ENCODE measurements around the gene SLC66A2.

Gene SLC66A2

GRCh38 chr18:79919089-79919488 is 32.4 kb downstream of the SLC66A2 start:
- DNase-seq (ENCODE audit: low spot score): no peak

- DNase-seq (ENCODE audit: low spot score): no peak
Measured at GRCh38 chr18:79918615-79919011, 32.8 kb downstream of the SLC66A2 start.

DNA sequence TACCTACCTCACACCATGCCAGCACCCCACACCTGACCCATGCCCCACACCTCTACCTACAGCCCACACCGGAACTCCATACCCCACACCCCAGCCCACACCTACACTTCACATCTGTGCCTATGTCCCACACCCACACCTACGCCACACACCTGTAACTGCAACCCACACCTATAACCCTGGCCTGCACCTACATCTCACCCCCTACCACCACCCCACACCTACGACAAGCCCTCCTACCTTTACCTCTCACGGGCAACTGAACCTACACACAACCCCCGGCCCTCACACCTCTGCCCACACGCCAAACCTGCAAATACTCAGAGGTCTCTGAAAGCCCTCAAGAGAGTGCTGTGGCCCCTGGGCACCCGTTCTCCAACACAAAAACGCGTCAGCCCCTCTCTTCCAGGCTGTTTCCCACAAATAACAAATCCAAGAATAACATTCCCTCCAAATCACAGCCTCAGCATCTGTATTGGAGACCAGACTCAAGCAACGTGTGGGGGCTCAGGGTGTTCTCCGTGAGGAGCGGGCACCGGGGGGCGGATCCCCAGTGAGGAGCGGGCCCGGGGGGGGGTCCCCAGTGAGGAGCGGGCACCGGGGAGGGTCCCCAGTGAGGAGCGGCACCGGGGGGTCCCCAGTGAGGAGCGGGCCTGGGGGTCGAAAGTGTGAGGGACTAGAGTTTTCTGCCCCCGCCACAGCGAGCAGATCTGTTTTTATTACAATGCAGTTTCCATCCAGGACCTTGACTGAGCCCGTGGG is 33.4 kb downstream of the SLC66A2 start:
- DNase-seq (ENCODE audit: low spot score): no peak

GRCh38 chr18:79917169-79917852 is 34.1 kb downstream of the SLC66A2 start:
- DNase-seq (ENCODE audit: low spot score): no peak

GRCh38 chr18:79916546-79917168 is 34.8 kb downstream of the SLC66A2 start:
- no peak for DNase-seq (ENCODE audit: low spot score)

GRCh38 chr18:79916128-79916494 is 35.3 kb downstream of the SLC66A2 start:
- no peak for DNase-seq (ENCODE audit: low spot score)

DNA sequence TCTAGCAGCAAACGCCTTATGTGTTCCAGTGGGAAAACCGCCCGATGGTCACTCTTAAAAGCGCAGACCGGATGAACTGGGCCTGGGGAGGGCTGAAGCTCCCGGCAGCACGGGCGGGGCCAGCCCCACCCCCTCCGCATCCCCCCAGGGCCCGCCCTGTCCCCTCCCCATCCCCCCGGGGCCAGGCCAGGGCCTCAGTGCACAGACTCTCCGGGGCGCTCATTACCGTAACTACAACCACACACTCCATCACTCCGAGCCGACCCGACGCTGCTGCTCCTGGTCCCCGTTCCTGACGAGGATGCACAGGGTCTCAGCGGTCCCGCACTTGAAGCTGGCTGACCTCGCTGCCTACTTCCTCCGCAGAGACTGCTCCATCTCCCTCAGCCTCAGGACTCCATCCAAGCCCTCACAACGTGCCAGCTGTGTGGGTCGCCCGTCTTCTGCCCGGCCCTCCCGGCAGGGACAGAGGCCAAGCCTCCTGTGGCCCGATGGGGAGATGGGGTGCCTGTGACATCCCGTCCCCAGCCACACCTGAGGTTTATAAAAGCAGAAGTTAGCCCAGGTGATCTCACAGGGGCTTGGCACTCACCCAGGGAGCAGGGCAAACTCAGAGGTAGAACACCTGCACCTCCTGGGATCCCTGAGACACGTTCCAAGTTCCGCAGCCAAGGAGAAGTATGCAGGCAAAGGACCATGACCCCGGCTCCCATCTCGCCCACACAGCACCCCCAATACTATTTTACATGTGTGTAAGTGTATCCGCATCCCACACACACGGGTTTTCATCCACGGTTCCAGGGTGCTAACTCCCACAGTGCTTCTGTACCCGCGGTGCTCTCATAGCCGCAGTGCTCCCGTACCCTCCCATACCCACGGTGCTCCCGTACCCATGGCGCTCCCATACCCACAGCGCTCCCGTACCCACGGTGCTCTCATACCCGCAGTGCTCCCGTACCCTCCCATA is 36.0 kb downstream of the SLC66A2 start:
- DNase-seq (ENCODE audit: low spot score): no peak

DNA sequence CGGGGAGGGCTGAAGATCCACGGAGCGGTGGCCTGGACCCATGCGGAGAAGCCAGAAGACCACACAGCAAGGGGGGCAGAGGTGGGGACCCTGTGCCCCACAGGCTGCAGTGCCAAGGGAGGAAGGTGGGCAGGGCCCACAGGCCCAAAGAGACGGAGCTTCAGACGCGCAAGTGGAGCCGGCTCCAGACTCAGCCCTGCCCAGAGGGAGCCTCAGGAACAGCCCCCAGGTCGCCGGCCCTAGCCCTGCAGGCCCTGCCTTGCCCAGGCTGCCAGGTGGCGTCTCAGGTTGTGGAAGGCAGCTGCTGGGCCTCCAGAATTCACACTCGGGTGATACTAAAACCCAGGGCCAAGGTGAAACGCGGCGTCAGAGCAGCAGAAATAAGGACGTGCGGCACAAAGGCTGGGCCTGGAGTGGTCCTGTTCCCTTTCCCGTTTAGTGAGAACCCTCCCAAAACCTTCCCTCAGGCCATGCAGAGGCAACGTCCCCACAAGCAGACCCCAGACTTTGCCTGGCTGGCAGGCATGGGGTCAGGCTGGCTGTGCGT is 36.8 kb downstream of the SLC66A2 start:
- no peak for DNase-seq (ENCODE audit: low spot score)

DNA sequence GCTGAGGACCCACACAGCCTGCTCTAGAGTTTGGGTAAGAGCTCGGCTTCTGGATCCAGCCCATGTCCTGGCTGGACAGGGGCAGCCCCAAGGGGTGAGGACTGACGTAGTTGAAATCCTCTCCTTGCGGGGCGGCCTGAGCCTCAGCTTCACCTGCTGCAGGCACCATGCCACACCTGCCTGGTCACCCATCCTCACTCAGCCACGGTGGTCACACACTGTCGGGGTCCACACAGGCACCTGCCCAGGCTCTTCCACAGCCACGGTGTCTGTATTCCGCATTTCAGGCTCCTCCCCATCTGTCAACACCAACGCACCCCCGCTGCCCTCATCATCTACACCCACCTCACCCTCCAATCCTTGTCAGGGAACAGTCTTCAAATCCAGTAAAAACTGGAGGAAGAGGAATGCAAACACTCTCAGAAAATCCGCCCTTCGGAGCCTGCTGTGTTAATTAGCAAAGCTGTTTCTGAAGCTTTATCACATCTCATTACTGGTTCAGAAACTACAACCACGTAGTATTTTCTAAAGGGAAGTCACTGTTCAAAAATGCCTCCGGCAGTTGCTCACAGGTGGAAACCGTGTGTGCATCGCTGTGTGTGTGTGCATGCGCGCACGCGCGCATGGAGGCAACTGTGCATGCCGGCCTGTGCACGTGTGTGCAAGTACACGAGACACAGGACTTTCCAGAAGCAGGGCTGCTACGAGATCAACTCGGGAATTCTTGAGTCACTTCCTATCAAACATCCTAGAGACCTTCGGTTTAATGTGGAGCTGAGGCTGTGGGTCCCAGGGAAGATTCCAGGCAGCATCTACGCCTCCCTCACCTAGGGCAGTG is 38.2 kb downstream of the SLC66A2 start:
- DNase-seq (ENCODE audit: low spot score): no peak

GRCh38 chr18:79912409-79912991 is 39.0 kb downstream of the SLC66A2 start:
- no peak for DNase-seq (ENCODE audit: low spot score)

GRCh38 chr18:79911344-79912270 is 39.8 kb downstream of the SLC66A2 start:
- no peak for DNase-seq (ENCODE audit: low spot score)

GRCh38 chr18:79910563-79911343 is 40.7 kb downstream of the SLC66A2 start:
- no peak for DNase-seq (ENCODE audit: low spot score)

GRCh38 chr18:79906706-79907105 is 44.7 kb downstream of the SLC66A2 start:
- no peak for DNase-seq (ENCODE audit: low spot score)

DNA sequence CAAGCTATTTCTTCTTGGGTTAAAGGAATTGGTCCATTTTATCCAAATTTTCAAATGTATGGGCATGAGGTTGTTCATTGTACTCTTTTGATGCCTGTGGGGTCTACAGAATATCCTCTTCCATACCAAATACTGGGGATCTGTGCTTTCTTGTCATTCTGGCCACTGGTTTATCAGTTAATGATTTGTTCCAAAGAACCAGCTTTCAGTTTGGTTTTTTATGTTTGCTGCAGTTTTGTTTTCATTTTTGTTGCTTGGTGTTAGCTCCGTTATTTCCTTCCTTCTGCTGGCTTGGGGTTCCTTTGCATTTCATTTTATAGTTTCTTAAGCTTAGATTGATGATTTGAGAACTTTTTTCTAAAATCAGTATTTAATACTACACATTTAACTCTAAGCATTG is 45.5 kb downstream of the SLC66A2 start:
- DNase-seq (ENCODE audit: low spot score): no peak

DNA sequence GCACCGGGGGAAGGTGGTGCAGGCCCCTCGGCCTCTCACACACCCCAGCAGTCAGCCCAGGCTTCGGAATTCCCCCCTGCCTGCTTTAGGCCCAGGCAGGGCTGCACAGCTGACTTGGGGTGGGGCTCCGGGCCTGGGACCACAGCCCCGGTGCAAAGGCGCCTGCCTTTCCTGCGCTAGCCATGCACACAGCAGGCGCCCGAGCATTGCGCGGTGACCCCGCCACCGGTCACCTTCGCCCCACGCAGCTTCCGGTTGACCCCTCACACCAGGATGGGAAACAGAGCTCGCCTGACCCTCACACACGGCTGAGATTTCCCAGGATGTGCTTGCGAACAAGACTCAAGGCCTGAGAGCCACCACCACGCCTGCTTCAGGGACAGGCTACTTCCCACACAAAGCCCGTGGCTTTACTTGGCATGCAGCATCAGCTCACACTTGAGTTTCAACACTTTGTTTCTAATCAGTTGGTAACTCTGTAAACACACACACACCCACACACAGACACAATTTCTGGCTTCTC is 46.0 kb downstream of the SLC66A2 start:
- DNase-seq (ENCODE audit: low spot score): no peak

DNA sequence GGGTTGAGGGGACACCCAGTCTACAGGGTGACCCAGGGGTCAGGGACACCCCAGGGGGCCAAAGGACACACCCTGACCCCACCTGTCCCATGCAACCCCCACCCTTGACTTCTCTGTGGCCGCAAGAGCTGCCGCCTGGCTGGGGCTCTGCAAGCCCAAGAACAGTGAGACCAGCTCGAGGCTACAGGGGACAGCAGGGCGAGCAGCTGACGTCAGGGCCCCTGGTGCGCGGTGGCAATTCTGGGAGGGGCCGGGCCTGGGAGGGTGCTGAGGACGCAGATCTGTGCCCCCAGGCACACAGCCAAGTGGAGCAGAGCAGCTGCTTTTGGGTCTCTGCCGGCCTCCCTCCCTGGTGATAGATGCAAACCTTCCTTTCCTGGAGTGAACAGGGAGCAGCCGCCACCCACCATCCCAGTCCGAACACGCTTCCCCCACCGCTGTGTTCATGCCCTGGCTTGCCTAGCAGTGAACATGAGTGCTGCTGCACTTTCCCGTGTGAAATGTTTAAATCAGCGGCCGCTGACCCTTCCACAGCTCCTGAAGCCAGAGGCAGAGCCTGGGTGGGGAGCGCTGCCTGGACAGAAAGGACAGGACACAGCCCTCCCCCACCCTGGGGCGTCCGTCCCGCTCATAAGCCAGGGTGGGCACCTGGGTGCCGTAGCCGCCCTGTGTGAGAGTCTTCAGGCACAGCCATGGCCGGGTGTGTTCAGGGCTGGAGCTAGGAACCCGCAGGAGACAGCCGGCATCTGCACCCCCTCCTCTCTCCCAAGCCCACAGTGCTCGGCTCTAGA is 46.9 kb downstream of the SLC66A2 start:
- DNase-seq (ENCODE audit: low spot score): no peak

DNA sequence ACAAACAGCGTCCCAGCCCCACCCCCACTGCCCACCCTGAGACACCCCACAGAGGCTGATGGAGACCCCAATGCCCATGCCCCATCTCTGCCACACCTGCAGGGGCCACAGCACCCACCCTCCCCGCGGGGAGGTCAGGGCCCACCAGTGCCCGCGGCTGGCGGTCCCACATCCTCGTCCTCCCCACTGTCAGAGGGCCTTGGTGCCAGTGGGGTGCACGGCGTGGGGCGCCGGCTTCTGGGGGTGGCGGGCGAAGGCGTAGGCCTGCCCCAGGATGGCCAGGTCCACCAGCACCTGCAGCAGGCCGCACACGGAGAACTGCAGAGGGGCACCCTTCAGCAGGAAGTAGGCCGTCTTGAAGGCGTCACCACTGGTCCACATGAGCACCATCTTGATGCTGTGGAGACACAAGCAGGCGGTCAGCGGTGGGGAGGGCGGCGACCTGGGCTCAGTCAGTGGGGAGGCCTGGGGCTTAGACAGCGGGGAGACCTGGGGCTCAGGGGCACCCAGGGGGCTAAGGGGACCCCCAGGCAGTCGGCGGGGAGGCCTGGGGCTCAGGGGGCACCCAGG is 47.6 kb downstream of the SLC66A2 start:
- DNase-seq (ENCODE audit: low spot score): no peak

Measured in GM03348 (cell line).